HG02884 (cell line): ENCODE data around the gene DCLRE1C.
"Not testable (repeated sequence)": the region's sequence is repeated elsewhere in the genome, so short reads cannot be mapped to it uniquely, and the experiment has no call there.

ENCODE experiments used
- ATAC-seq: cut with Tn5 transposase; IDR thresholded peaks from one replicate; pipeline ENCODE4 v1.9.1; 2021; ENCODE audit warnings: mild to moderate bottlenecking, moderate library complexity; ENCODE audit not compliant: unreplicated experiment

DCLRE1C gene

GRCh38 chr10:14891151-14891550 is 62.7 kb downstream of the DCLRE1C start:
- no peak for ATAC-seq

DNA sequence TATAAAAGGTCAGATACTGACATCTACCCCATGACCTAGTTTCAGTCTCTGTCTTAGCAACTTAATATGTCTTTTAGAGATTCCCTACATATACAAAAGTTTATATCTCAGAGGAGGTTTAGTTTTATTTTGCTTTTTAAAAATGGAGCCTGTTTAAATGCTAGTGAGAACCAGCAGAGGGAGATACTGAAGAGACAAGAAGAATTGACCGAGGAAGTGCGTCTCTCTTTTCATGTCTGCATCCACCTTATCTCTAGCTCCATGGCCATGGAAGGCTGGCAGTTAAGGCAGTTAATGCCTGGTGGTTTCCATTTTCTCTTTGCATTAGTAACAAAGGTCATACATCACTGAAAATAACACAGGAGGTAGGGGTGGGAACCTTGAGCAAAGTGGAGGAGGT is 64.6 kb downstream of the DCLRE1C start:
- ATAC-seq: no peak

DNA sequence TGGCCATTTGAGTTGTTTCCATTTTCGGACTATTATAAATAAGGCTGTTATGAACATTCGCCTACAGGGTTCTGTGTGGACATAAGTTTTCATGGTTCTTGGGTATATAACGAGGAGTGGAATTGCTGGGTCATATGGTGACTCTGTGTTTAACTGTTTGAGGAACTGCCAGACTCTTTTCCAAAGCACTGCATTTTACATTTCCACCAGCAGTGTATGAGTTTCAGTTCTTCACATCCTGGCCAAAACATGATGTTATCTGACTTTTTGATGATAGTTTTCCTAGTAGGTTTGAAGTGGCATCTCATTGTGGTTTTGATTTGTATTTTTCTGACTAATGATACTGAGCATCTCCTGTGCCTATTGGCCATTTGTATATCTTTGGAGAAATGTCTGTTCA is 69.8 kb downstream of the DCLRE1C start:
- ATAC-seq: no peak

DNA sequence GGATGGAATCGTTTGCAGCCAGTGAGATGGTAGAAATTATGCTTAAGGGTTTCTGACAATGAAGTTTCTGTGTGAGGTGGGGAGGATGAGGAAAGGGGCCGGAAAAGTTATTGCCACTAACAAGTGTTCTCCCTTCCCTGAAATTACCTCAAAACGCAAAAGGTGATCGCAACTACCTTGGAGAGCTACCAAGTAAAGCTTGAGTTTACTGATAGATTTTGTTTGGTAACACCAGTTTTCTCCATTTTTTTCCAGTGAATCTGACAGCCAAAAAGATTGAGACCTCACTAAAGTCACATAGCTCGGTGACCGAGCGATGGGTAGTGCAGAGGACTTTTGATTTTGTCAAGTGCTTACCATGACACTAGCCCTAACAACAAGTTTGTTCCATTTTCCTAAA is 73.7 kb downstream of the DCLRE1C start:
- no peak for ATAC-seq

GRCh38 chr10:14879928-14880193 is 74.0 kb downstream of the DCLRE1C start:
- no peak for ATAC-seq

DNA sequence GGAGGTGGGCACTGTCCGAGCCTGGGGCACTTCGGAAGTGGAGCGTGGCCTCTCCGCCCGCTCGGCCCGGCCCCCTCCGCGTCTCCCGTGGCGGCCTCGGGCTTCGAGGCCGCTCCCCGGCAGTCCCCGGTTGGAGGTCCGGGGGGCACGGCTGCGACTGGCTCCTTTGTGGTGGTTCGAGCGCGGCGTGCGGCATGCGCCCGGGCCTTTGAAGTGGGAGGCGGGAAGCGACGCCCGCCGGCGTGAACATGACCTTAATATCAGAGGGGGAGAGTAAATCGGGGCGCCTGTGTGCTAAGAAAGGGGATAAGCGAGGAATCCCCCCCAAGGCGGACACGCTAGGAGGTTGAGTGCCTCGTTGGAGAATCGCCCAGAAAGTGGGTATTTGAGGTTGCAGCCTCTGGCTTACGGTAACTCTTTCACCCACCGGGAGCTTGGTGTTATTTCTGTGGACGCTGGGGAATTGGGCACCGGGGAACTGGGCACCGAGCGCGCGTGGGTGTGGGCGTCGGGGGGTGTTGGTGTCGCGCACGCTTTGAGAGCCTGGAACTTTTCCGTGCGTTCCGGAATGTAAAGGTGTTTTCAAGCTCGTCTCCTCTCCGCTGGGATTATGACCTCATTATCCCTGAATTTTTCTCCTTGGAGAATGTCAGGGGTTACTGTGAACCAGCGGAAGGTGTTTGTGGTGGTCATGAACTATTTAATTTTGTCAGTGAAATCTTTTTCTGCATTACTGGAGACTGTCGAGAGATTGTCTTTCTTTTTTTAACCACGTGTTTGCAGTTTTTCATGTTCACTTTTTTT is 74.6 kb downstream of the DCLRE1C start:
- peak; percentile 19 for ATAC-seq

- peak; percentile 89 for ATAC-seq
Measured at GRCh38 chr10:14878266-14879123, 75.4 kb downstream of the DCLRE1C start, which contains the start of gene SUV39H2. Gene SUV39H2 (plus strand): TSS chr10:14878866. CDS start chr10:14878889, 23 bp downstream.

- ATAC-seq: no peak
Measured at GRCh38 chr10:14876764-14877163, 77.1 kb downstream of the DCLRE1C start.

DNA sequence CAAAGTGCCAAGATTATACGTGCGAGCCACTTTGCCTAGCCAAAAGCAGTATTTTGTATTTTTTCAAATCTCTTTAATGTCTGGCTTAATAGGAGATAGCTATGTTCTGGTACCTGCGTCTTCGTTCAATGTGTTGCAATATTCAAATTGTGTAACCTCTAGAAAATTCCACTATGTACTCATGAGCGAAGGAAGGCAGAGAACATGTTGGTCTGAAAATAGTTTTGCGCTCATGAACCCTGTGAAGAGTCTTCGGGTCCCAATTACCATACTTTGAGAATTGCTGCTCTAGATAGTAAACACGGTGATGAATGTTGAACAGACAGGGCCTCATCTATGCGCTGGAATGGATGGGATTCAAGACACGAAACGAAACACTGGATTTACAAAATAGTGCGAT is 78.0 kb downstream of the DCLRE1C start:
- ATAC-seq: no peak

DNA sequence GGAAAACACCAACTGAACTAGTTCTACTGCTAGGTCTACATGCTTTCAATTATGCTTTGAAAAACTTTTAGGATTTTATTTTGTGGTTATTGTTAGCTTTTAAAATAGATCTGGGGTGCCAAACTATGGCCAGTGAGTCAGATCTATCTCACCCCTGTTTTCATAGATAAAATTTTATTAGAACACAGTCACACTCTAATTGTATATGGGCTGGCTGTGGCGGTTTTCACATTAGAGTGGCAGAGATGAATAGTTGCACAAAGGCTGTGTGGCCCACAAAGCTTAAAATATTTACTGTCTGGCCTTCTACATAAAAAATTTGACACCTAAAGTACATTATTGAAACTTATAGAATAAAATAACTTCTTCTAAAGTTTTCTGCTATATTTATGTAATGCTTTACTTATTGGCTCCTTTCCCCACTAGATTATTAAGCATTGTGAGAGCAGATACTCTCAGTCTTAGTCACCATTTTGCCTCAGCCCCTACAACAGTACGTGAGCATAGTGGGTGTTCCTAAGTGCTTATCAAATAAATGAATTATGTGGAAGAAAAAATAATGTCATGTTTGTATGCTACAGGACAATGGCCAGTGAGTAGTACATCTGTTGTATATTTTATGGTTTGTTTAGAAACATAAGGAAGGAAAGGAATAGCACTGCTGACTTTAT is 80.7 kb downstream of the DCLRE1C start:
- ATAC-seq: peak; percentile 59

DNA sequence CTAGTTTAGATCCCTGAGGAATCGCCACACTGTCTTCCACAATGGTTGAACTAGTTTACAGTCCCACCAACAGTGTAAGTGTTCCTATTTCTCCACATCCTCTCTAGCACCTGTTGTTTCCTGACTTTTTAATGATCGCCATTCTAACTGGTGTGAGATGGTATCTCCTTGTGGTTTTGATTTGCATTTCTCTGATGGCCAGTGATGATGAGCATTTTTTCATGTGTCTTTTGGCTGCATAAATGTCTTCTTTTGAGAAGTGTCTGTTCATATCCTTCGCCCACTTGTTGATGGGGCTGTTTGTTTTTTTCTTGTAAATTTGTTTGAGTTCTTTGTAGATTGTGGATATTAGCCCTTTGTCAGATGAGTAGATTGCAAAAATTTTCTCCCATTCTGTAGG is 89.0 kb downstream of the DCLRE1C start:
- not testable (repeated sequence) for ATAC-seq

- ATAC-seq: not testable (repeated sequence)
Measured at GRCh38 chr10:14864466-14864865, 89.4 kb downstream of the DCLRE1C start.

DNA sequence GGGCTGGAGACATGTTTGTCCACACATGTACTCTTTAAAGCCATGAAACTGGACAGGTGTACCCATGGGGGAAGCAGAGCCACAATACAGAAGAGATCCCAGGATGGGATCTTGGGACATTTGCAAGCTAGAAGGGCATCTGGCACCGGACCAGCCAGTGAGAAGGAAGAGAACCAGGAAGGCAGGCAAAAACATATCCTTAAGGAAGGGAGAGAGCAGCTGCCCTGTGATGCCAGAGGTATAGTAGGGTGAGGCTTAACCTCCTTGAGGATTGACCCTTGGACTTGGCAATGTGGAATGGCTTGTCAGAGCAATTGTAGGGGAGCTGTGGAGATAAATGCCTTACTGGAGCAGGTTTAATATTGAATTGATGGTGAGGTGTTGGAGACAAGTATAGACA is 93.1 kb downstream of the DCLRE1C start:
- no peak for ATAC-seq

GRCh38 chr10:14859775-14860174 is 94.1 kb downstream of the DCLRE1C start:
- no peak for ATAC-seq

- no peak for ATAC-seq
Measured at GRCh38 chr10:14859043-14859442, 94.9 kb downstream of the DCLRE1C start.

- no peak for ATAC-seq
Measured at GRCh38 chr10:14858338-14858960, 95.4 kb downstream of the DCLRE1C start.

- no peak for ATAC-seq
Measured at GRCh38 chr10:14855453-14855852, 98.4 kb downstream of the DCLRE1C start.

DNA sequence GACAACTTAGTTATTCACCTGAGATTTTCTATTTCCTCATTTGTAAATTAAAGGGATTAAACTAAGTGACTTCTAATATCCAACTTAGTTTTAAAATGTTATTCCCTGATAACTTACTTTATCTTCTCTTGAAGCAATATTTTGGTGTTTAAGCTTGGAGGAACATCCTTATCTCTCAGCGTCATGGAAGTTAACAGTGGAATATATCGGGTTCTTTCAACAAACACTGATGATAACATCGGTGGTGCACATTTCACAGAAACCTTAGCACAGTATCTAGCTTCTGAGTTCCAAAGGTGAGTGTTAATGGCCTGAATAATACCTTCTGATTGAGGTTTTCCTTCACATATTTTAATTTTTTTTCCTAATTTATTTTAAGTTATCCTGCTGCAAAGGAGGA is 101.7 kb downstream of the DCLRE1C start:
- ATAC-seq: no peak
